ENCODE measurements around the gene INPP4B. TPM values are rescaled to one million over a fixed set of nuclear protein-coding genes. Genes with fewer than 3 reads are reported as not detected.

Gene INPP4B
- total and polyA plus RNA-seq, 2 of the 4 experiments (the other 2 are of a cell fraction): 1.8 to 14.0 TPM

- Histone ChIP-seq H2BK5ac (ENCODE audit: low read depth, low read length, poor library complexity, severe bottlenecking) (no peak overlapping the region), H3K56ac (ENCODE audit: extremely low read depth, insufficient read depth, low read length) (no peak overlapping the region), H3K9ac (ENCODE audit: low read depth, low read length) (no peak overlapping the region), H3K4me1 (ENCODE audit: control insufficient read depth, insufficient read depth, low read length) (peaks cover 8% of the 10 kb centered on the region; the same call in 1 of the 2 replicates), H3K23ac (ENCODE audit: low read depth, low read length) (no peak overlapping the region), H4K8ac (ENCODE audit: low read depth in 2 of 2, low read length in 2 of 2) (no peak overlapping the region), H4K20me1 (ENCODE audit: insufficient read depth, low read length) (no peaks in the 10 kb centered on the region), H3K4me2 (ENCODE audit: low read depth, low read length) (no peak overlapping the region), H3K27me3 (ENCODE audit: control insufficient read depth, insufficient read depth, low read length) (no peaks in the 10 kb centered on the region), H2AK9ac (replicated peaks; ENCODE audit: low read depth, low read length, poor library complexity) (no peak overlapping the region), H2AK5ac (ENCODE audit: low read depth, low read length) (no peak overlapping the region), H3K4ac (ENCODE audit: low read depth, low read length) (no peak overlapping the region), H3K9me1 (ENCODE audit: insufficient read depth, low read length) (0 out of 2 replicates have a peak, but pooled peaks cover 3% of the 10 kb centered on the region), H3K18ac (ENCODE audit: low read depth, low read length) (no peak overlapping the region), H2BK15ac (ENCODE audit: low read depth, low read length) (no peak overlapping the region), H3K4me3 (ENCODE audit: insufficient read depth, low read depth, low read length) (no peak overlapping the region), H3K36me3 (ENCODE audit: control insufficient read depth, insufficient read depth, low read length) (no peaks in the 10 kb centered on the region), H2BK120ac (ENCODE audit: low read depth, low read length) (no peak overlapping the region), H4K5ac (ENCODE audit: low read depth, low read length) (no peak overlapping the region), H4K91ac (ENCODE audit: insufficient read depth, low read depth, low read length) (no peak overlapping the region), H3K27ac (ENCODE audit: insufficient read depth, low read length) (no peak overlapping the region), H3K14ac (replicated peaks; ENCODE audit: low read depth, low read length) (no peak overlapping the region), H2BK20ac (ENCODE audit: low read depth, low read length) (no peak overlapping the region), H3K79me1 (ENCODE audit: low read depth in 1 of 2, low read length in 2 of 2) (0 out of 4 replicates have a peak, but pooled peaks cover 3% of the 10 kb centered on the region in 2 experiments), H3K9me3 (ENCODE audit: control insufficient read depth, insufficient read depth, low read length) (no peaks in the 10 kb centered on the region; the same call in 1 of the 2 replicates), H2AFZ (replicated peaks; ENCODE audit: low read length, poor library complexity) (no peak overlapping the region)
- in situ Hi-C loops (cut with MboI; ENCODE audit: low sequenced_read_pairs): no loop called here
- BruUV-seq (replicated peaks): no TSS peak
- WGBS, 2 experiments (ENCODE audit: extremely low coverage in 2 of 2, insufficient read length in 1 of 2): no CpG with 5 or more reads among the region's 2 CpGs
- CTCF ChIA-PET: no interaction called here
- DNase-seq (no peak), ATAC-seq (ENCODE audit: low read depth) (no peak)
- POLR2A ChIA-PET (ENCODE audit: unreplicated experiment): no interaction called here
- intact Hi-C loops (cut with micrococcal nuclease): no loop called here
- TF ChIP-seq SMC3 (IDR thresholded peaks at IDR 0.05; ENCODE audit: low read depth, low read length): no peak
- TF ChIP-seq CEBPB (IDR thresholded peaks at IDR 0.05; ENCODE audit: low read depth, low read length): no peak
- no peak for TF ChIP-seq CTCF (conservative IDR thresholded peaks at IDR 0.05; ENCODE audit: low read depth, low read length)
- TF ChIP-seq MAFK (IDR thresholded peaks at IDR 0.05; ENCODE audit: low read depth, low read length): no peak
- TF ChIP-seq NFE2L2 (IDR thresholded peaks at IDR 0.05; ENCODE audit: low read depth, low read length): no peak
- TF ChIP-seq FOS (IDR thresholded peaks at IDR 0.05; ENCODE audit: low read depth, low read length): no peak
- no peak for TF ChIP-seq RFX5 (IDR thresholded peaks at IDR 0.05; ENCODE audit: low read depth, low read length)
- TF ChIP-seq RAD21 (IDR thresholded peaks at IDR 0.05; ENCODE audit: low read length): no peak
- no peak for TF ChIP-seq USF2 (IDR thresholded peaks at IDR 0.05; ENCODE audit: low read depth, low read length)
- TF ChIP-seq POLR2A (IDR thresholded peaks at IDR 0.05; ENCODE audit: low read depth, low read length): no peak
- no peak for TF ChIP-seq ELK1 (IDR thresholded peaks at IDR 0.05; ENCODE audit: borderline replicate concordance, low read depth, low read length)
- no peak for TF ChIP-seq MAZ (IDR thresholded peaks at IDR 0.05; ENCODE audit: borderline replicate concordance, low read depth, low read length)
- TF ChIP-seq RCOR1 (IDR thresholded peaks at IDR 0.05; ENCODE audit: insufficient replicate concordance, low read length): no peak
- no peak for TF ChIP-seq CHD1 (IDR thresholded peaks at IDR 0.05; ENCODE audit: low read depth, low read length)
- no peak for TF ChIP-seq BHLHE40 (IDR thresholded peaks at IDR 0.05; ENCODE audit: low read depth, low read length)
- TF ChIP-seq MXI1 (IDR thresholded peaks at IDR 0.05; ENCODE audit: borderline replicate concordance, low read depth, low read length): no peak
- dilution Hi-C loops (cut with HindIII; ENCODE audit: low sequenced_read_pairs, unreplicated experiment): no loop called here
Measured at GRCh38 chr4:142361981-142362380, 484.1 kb downstream of the INPP4B start.
